ENCODE results near the gene HOXA9.

- TF ChIP-seq CTCF (IDR thresholded peaks at IDR 0.05) (no peak), POLR2A (IDR thresholded peaks at IDR 0.05) (no peak), POLR2AphosphoS5 (IDR thresholded peaks at IDR 0.05) (no peak), EP300 (IDR thresholded peaks at IDR 0.05) (no peak)
Observed at GRCh38 chr7:27191833-27192545, 26.7 kb upstream of the HOXA9 start.
